Endothelial cell of umbilical vein (primary cell): Measurements from ENCODE around the gene CDC37. TPM values are rescaled to one million over a fixed set of nuclear protein-coding genes. Genes with fewer than 3 reads are reported as not detected.

Experiments used
- BruUV-seq: library from RNA; stranded (reverse); fragments of 400-500 nt; replicated peaks from 2 replicates; lab custom pipeline; 2021; lab: Mats Ljungman, UMichigan
- CTCF ChIA-PET: fragments of 300-600, 350-600 bp; sonication (Branson Sonifier 250); formaldehyde crosslinking; loops from one replicate; lab custom pipeline; 2021; ENCODE audit warnings: antibody characterized with exemption, inconsistent platforms; lab: Charles Lee
- POLR2A ChIA-PET: fragments of 300-600, 350-600 bp; sonication (Branson Sonifier 250); formaldehyde crosslinking; loops from one replicate; lab custom pipeline; 2021; ENCODE audit warnings: antibody characterized with exemption, inconsistent platforms; lab: Charles Lee
- DNase-seq: peaks from one replicate; pipeline ENCODE4 v3.0.0-alpha.2; 2011; ENCODE audit warnings: low read depth, low spot score
- FAIRE-seq: peaks from 2 replicates; lab custom pipeline; 2011; peaks lifted over from hg19 to GRCh38; lab: Jason Lieb, UNC
- H2AFZ ChIP-seq: 2 replicates; pipeline ENCODE4 v1.6.0; 2012; ENCODE audit warnings: low read depth, low read length, control low read depth, inconsistent platforms
- H3K27ac ChIP-seq: 2 replicates; pipeline ENCODE4 v1.5.1; 2011; ENCODE audit warnings: low read depth, mild to moderate bottlenecking, control low read depth, low read length, moderate library complexity; ENCODE audit not compliant: insufficient read depth
- H3K27me3 ChIP-seq, 2 experiments: 2 replicates each; pipeline versions ENCODE4 v1.6.0 to v1.6.1; 2011; ENCODE audit warnings: low read length in 2 of 2, mixed read lengths in 1 of 2; ENCODE audit not compliant: control insufficient read depth in 2 of 2, insufficient read depth in 2 of 2
- H3K36me3 ChIP-seq, 2 experiments: 2 replicates in 1 of 2; 3 replicates in 1 of 2; pipeline ENCODE4 v1.5.1; 2011; ENCODE audit warnings: low read length in 2 of 2, mild to moderate bottlenecking in 1 of 2, moderate library complexity in 1 of 2; ENCODE audit not compliant: control insufficient read depth in 2 of 2, insufficient read depth in 2 of 2; ENCODE audit errors: extremely low read depth in 1 of 2
- H3K4me1 ChIP-seq: 3 replicates; pipeline ENCODE4 v1.5.1; 2011; ENCODE audit warnings: mild to moderate bottlenecking, low read length; ENCODE audit not compliant: control insufficient read depth, insufficient read depth; ENCODE audit errors: extremely low read depth
- H3K4me2 ChIP-seq: 2 replicates; pipeline ENCODE4 v1.6.1; 2011; ENCODE audit warnings: low read length, control low read depth, mixed read lengths; ENCODE audit not compliant: insufficient read depth
- H3K4me3 ChIP-seq, 3 experiments: fragments of 200-600 bp in 1 of 3; sonication (generic), shearing (Covaris generic) in 1 of 3; replicated peaks in 1 of 3; 2 replicates each; pipeline ENCODE4 v1.5.1; 2011 to 2016; ENCODE audit warnings: control low read depth in 3 of 3, low read length in 3 of 3, mild to moderate bottlenecking in 2 of 3, inconsistent platforms in 1 of 3, low read depth in 1 of 3, moderate library complexity in 1 of 3; ENCODE audit not compliant: insufficient read depth in 1 of 3
- H3K79me2 ChIP-seq: 2 replicates; pipeline ENCODE4 v1.6.0; 2012; ENCODE audit warnings: low read length, inconsistent platforms; ENCODE audit not compliant: control insufficient read depth, insufficient read depth
- H3K9ac ChIP-seq: replicated peaks from 2 replicates; pipeline ENCODE3; 2011; ENCODE audit warnings: low read length, control low read depth; ENCODE audit not compliant: insufficient read depth; ENCODE audit errors: extremely low read depth
- H3K9me1 ChIP-seq: replicated peaks from 3 replicates; pipeline ENCODE4 v1.6.0; 2011; ENCODE audit warnings: mild to moderate bottlenecking, low read length; ENCODE audit not compliant: control insufficient read depth, insufficient read depth; ENCODE audit errors: extremely low read depth
- H3K9me3 ChIP-seq: replicated peaks from 2 replicates; pipeline ENCODE4 v1.5.1; 2012; ENCODE audit warnings: low read length, inconsistent platforms; ENCODE audit not compliant: control insufficient read depth, insufficient read depth
- H4K20me1 ChIP-seq: replicated peaks from 2 replicates; pipeline ENCODE3; 2011; ENCODE audit warnings: mild to moderate bottlenecking, low read length; ENCODE audit not compliant: control insufficient read depth, insufficient read depth; ENCODE audit errors: extremely low read depth
- CTCF ChIP-seq, 2 donors: IDR thresholded peaks; 1 replicate in 1 of 2; 2 replicates in 1 of 2; pipeline ENCODE4 v1.5.1; 2011; ENCODE audit warnings: low read length in 2 of 2, mild to moderate bottlenecking in 2 of 2, moderate library complexity in 2 of 2, control low read depth in 1 of 2, inconsistent platforms in 1 of 2, low read depth in 1 of 2; ENCODE audit not compliant: insufficient read depth in 1 of 2; ENCODE audit errors: extremely low read depth in 1 of 2
- EZH2 ChIP-seq: IDR thresholded peaks from 2 replicates; pipeline ENCODE4 v1.6.1; 2012; ENCODE audit warnings: borderline replicate concordance, low read depth, mild to moderate bottlenecking, moderate library complexity, low read length, inconsistent platforms; ENCODE audit not compliant: severe bottlenecking
- FOS ChIP-seq: IDR thresholded peaks from 2 replicates; pipeline ENCODE4 v1.6.1; 2011; ENCODE audit warnings: mild to moderate bottlenecking, low read length, moderate library complexity, borderline replicate concordance; ENCODE audit not compliant: insufficient read depth
- GATA2 ChIP-seq: IDR thresholded peaks from 2 replicates; pipeline ENCODE4 v1.7.0; 2011; ENCODE audit warnings: low read depth, mild to moderate bottlenecking, moderate library complexity, mixed read lengths, low read length; ENCODE audit not compliant: insufficient read length, insufficient read depth
- JUN ChIP-seq: IDR thresholded peaks from 2 replicates; pipeline ENCODE4 v1.6.1; 2011; ENCODE audit warnings: borderline replicate concordance, low read depth; ENCODE audit not compliant: insufficient read length, insufficient read depth
- MAX ChIP-seq: IDR thresholded peaks from 2 replicates; pipeline ENCODE4 v1.6.1; 2011; ENCODE audit not compliant: insufficient read depth, insufficient read length
- MYC ChIP-seq: IDR thresholded peaks from one replicate; pipeline ENCODE4 v1.6.1; 2011; ENCODE audit warnings: mild to moderate bottlenecking, low read depth, low read length
- POLR2A ChIP-seq: IDR thresholded peaks from 2 replicates; pipeline ENCODE4 v1.6.1; 2012; ENCODE audit warnings: low read depth, mild to moderate bottlenecking, control low read depth, low read length
- POLR2AphosphoS5 ChIP-seq: IDR thresholded peaks from 2 replicates; pipeline ENCODE4 v1.6.1; 2012; ENCODE audit warnings: low read depth, mild to moderate bottlenecking, control low read depth, low read length, moderate library complexity; ENCODE audit not compliant: insufficient read depth
- dilution Hi-C: fragments of 300-500 bp; cut with MboI; formaldehyde crosslinking; loops from one replicate; pipeline ENCODE4 v1.15.0; 2019; ENCODE audit warnings: low sequenced_read_pairs; ENCODE audit not compliant: extremely low pct_ligation_motif_present
- intact Hi-C: fragments of 100-400 bp; cut with micrococcal nuclease; formaldehyde crosslinking; loops from one replicate; pipeline ENCODE4 v1.10.0; 2022
- polyA plus RNA-seq, 4 experiments: library from polyadenylated mRNA; depleted of rRNA in 3 of 4; stranded (reverse) in 3 of 4; unstranded in 1 of 4; fragments of >200 nt; gene quantifications; 2 replicates each; pipeline versions ENCODE4 v1.2.1 to v1.2.3, GENCODE V29; 2011 to 2012; ENCODE audit warnings: missing spikeins in 1 of 4
- total RNA-seq: library from RNA; stranded (reverse); gene quantifications from 2 replicates; pipeline ENCODE4 v1.2.3, GENCODE V29; 2021

CDC37 gene
- total and polyA plus RNA-seq, 2 donors (not counting 3 experiments of a cell fraction or from before 2014, with no cell fraction given), result 300 to 372 TPM

- dilution Hi-C loops (no loop called here), intact Hi-C loops (no loop called here)
- peaks cover 27% of the 10 kb centered on the region for H3K4me1 ChIP-seq
- peak overlapping the region; percentile 39 for H3K4me2 ChIP-seq
- peak overlapping the region; percentile 86 for H2AFZ ChIP-seq
- TF ChIP-seq POLR2AphosphoS5 (no peak), MYC (no peak), EZH2 (no peak), GATA2 (no peak), MAX (no peak), JUN (no peak), POLR2A (no peak), CTCF (IDR thresholded peaks at IDR 0.05; ENCODE audit: extremely low read depth in 1 of 2, insufficient read depth in 1 of 2, low read depth in 1 of 2, low read length in 2 of 2) (no peak), FOS (no peak)
- no peaks in the 10 kb centered on the region for H4K20me1 ChIP-seq
- ChIA-PET CTCF (interaction anchor here (0.6 to 0.9 kb wide), 7 partner anchors 13 to 48 kb away, joined by 3 to 4 read pairs (median 4); no protein-coding TSS in a partner anchor), POLR2A (no interaction called here)
- no peaks in the 10 kb centered on the region for H3K27me3 ChIP-seq
- H3K9me3 ChIP-seq, result no peaks in the 10 kb centered on the region
- no peaks in the 10 kb centered on the region for H3K36me3 ChIP-seq
- FAIRE-seq, result no peak
- no peaks in the 10 kb centered on the region for H3K9me1 ChIP-seq
- peak overlapping the region; percentile 28 to 51 (median 47) for H3K4me3 ChIP-seq
- BruUV-seq, result no TSS peak
- no peaks in the 10 kb centered on the region for H3K79me2 ChIP-seq
- H3K27ac ChIP-seq, result no peak overlapping the region
- no peak for DNase-seq
- peak overlapping the region; percentile 62 for H3K9ac ChIP-seq
Measured at GRCh38 chr19:10431254-10431942, 28.1 kb upstream of the CDC37 start.
